ENCODE data around the gene GATA5.

The GATA5 gene

DNA sequence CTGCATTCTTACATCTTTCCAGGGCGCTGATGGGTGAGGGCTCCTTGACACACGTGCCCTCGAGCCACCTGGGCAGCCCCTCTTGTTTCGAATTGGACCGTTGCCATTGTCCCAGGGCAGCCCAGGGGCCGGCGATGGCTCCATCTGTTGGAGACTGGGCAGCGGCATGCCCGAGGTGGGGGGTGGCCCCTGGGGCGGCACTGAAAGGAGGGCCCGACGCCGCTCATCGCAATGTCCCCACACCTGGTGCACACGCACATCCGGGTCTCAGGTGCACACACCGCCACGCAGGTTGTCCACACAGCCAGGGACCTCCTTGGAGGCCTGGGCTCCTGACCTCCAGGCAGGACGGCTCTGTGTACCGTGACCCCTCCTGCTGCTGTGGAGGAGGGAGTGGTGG lies 18.0 kb downstream of the GATA5 start:
- Mint-ChIP-seq H3K36me3 (ENCODE audit: low read depth) (no peaks in the 10 kb centered on the region), H3K27ac (no peak overlapping the region), H3K27me3 (ENCODE audit: low read depth) (peaks cover 22% of the 10 kb centered on the region), H3K9me3 (no peaks in the 10 kb centered on the region), H3K4me3 (no peak overlapping the region), H3K4me1 (peaks cover 37% of the 10 kb centered on the region)
- TF ChIP-seq, protein P1, sequence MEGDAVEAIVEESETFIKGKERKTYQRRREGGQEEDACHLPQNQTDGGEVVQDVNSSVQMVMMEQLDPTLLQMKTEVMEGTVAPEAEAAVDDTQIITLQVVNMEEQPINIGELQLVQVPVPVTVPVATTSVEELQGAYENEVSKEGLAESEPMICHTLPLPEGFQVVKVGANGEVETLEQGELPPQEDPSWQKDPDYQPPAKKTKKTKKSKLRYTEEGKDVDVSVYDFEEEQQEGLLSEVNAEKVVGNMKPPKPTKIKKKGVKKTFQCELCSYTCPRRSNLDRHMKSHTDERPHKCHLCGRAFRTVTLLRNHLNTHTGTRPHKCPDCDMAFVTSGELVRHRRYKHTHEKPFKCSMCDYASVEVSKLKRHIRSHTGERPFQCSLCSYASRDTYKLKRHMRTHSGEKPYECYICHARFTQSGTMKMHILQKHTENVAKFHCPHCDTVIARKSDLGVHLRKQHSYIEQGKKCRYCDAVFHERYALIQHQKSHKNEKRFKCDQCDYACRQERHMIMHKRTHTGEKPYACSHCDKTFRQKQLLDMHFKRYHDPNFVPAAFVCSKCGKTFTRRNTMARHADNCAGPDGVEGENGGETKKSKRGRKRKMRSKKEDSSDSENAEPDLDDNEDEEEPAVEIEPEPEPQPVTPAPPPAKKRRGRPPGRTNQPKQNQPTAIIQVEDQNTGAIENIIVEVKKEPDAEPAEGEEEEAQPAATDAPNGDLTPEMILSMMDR (IDR thresholded peaks at IDR 0.05; ENCODE audit: unreplicated experiment in 3 of 3) = no peak

- Mint-ChIP-seq H3K9me3 (no peaks in the 10 kb centered on the region), H3K27ac (no peak overlapping the region), H3K36me3 (ENCODE audit: low read depth) (no peaks in the 10 kb centered on the region), H3K4me3 (no peak overlapping the region), H3K27me3 (ENCODE audit: low read depth) (peaks cover 22% of the 10 kb centered on the region), H3K4me1 (peaks cover 37% of the 10 kb centered on the region)
- TF ChIP-seq, protein P1 (IDR thresholded peaks at IDR 0.05; ENCODE audit: unreplicated experiment in 3 of 3) = no peak
Observed at GRCh38 chr20:62457098-62457497, 18.7 kb downstream of the GATA5 start.

- Mint-ChIP-seq H3K27me3 (ENCODE audit: low read depth) (peaks cover 18% of the 10 kb centered on the region), H3K27ac (peak overlapping the region; percentile 70 to 93 (median 86)), H3K9me3 (no peaks in the 10 kb centered on the region), H3K36me3 (ENCODE audit: low read depth) (no peaks in the 10 kb centered on the region), H3K4me1 (peaks cover 36% of the 10 kb centered on the region), H3K4me3 (peak overlapping the region; percentile 50 to 63 (median 57))
- TF ChIP-seq, protein P1 (IDR thresholded peaks at IDR 0.05; ENCODE audit: unreplicated experiment in 3 of 3) = no peak
Observed at GRCh38 chr20:62455929-62456328, 19.9 kb downstream of the GATA5 start.

DNA sequence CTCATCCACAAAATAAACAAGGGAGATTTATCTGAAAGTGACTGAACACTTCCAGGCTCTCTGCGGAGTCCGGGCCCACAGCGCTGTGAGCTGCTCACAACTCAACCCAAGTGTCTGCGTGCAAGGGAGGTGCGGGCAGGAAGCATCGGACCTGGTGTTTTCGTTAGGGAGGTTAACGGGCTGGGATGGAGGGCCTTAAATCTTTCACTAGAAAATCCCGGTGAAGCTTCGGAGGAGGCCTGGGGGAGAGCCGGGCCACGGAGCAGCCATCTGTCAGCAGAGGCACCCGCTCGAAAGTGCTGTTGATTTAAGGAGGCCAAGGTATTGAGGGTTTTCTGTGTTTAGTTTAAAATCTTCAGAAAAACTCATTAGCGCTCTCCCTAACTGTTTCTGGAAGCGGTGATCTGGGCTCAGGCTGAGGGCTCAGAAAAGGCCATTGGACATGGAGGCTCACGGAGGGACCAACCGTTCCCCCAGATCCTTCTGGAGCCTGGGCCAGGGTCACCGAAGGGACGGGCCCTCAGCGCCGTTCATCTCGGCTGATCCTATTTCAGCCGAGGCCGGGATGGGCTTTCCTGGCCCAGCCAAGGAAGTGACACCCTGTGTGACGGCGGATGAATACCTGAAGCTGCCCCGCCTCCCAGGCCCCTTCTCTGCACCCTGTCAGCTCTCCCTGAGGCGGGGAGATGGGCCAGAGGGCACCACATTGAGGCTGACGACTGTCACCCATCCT lies 20.7 kb downstream of the GATA5 start:
- H3K4me3 Mint-ChIP-seq = peak overlapping the region; percentile 26 to 71 (median 46)
- TF ChIP-seq, protein P1 (IDR thresholded peaks at IDR 0.05; ENCODE audit: unreplicated experiment in 3 of 3) = no peak
- H3K4me1 Mint-ChIP-seq = peaks cover 30% of the 10 kb centered on the region
- H3K36me3 Mint-ChIP-seq (ENCODE audit: low read depth) = no peaks in the 10 kb centered on the region
- peak overlapping the region; percentile 91 to 97 (median 95) for H3K27ac Mint-ChIP-seq
- H3K9me3 Mint-ChIP-seq = no peaks in the 10 kb centered on the region
- H3K27me3 Mint-ChIP-seq (ENCODE audit: low read depth) = peaks cover 14% of the 10 kb centered on the region

DNA sequence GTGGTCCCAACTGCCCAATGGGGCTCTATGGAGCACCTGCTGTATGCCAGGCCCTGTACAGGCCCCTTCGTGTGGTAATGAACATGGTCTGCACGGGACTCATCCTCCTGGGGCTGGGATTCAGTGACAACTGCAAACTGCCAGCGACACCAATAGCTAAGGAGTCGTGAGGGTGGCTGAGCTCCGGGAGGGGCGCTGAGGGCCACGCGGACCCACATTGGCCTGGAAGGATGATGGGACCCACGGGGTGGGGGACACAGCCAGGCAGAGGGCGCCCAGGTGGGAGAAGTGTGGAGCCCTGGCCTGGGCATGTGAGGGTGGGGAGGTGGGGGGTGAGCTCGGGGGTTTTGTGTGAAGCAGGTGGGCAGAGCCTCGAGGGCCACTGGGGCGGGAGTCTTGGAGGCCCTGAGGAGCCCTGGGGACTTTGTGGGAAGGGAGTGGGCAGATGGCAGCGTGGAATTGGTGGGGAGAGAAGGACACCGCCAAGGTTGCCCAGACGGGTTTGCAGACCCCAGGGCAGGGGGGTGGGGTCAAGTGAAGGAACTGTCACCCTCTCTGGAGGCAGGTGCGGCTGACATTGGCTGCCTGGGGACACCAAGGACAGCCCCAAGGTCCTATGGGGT lies 22.5 kb downstream of the GATA5 start:
- Mint-ChIP-seq H3K9me3 (no peaks in the 10 kb centered on the region), H3K36me3 (ENCODE audit: low read depth) (no peaks in the 10 kb centered on the region), H3K27ac (peak overlapping the region in 1 of 3 experiments; percentile 90), H3K4me3 (no peak overlapping the region), H3K4me1 (peaks cover 33% of the 10 kb centered on the region), H3K27me3 (ENCODE audit: low read depth) (peaks cover 30% of the 10 kb centered on the region)
- TF ChIP-seq, protein P1 (IDR thresholded peaks at IDR 0.05; ENCODE audit: unreplicated experiment in 3 of 3) = no peak

Data from nephron (organoid).